ENCODE measurements around the gene MYO10.

Gene MYO10

GRCh38 chr5:16867577-16867953, 68.5 kb downstream of the MYO10 start:
- peak overlapping the region; percentile 98 for H3K27ac Mint-ChIP-seq
- H3K9me3 Mint-ChIP-seq: peaks cover 16% of the 10 kb centered on the region
- no peak for DNase-seq
- H3K36me3 Mint-ChIP-seq (ENCODE audit: low read depth): peaks cover 38% of the 10 kb centered on the region
- peaks cover 75% of the 10 kb centered on the region for H3K4me1 Mint-ChIP-seq
- peak overlapping the region; percentile 69 for H3K4me3 Mint-ChIP-seq
- no peaks in the 10 kb centered on the region for H3K27me3 Mint-ChIP-seq (ENCODE audit: low read depth, poor library complexity)
- TF ChIP-seq, protein P1, sequence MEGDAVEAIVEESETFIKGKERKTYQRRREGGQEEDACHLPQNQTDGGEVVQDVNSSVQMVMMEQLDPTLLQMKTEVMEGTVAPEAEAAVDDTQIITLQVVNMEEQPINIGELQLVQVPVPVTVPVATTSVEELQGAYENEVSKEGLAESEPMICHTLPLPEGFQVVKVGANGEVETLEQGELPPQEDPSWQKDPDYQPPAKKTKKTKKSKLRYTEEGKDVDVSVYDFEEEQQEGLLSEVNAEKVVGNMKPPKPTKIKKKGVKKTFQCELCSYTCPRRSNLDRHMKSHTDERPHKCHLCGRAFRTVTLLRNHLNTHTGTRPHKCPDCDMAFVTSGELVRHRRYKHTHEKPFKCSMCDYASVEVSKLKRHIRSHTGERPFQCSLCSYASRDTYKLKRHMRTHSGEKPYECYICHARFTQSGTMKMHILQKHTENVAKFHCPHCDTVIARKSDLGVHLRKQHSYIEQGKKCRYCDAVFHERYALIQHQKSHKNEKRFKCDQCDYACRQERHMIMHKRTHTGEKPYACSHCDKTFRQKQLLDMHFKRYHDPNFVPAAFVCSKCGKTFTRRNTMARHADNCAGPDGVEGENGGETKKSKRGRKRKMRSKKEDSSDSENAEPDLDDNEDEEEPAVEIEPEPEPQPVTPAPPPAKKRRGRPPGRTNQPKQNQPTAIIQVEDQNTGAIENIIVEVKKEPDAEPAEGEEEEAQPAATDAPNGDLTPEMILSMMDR (IDR thresholded peaks at IDR 0.05): no peak

DNA sequence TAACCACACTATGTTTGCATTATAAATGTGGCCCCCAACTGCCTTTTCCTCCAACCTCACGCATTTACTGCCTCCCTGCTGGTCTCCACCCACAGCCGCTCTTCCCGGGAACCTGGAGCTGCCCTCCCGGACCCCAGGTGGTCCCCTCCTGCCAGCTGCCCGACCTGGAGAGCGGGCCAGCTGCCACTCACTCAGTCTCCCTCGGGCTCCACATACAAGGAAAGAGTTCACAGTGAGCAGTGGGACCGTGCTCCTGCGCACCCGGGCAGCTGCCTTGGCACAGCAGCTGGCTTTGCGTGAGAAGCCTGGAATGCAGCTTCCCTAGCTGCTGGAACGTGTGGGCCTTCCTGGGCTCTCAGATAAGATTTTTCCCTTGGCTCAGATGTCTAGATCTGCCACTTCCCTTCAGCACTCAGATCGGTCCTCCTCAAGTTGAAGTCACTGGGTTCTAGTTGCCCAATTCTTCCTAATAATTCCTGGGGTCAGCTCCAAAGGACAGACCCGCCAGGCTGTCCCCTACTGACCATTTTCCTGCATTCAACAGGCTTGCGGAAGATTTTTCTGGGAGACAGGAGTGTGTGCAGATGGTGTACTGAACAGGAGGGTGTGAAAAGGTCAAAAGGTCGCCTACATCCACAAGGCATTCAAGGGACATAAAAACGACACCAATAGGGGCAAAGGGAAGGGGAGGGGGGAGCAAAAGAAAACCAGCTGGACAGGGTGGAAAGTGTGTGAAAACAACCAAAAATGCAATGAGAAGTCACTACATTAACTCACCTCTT, 69.1 kb downstream of the MYO10 start:
- peak; percentile 37 for DNase-seq
- peaks cover 10% of the 10 kb centered on the region for H3K9me3 Mint-ChIP-seq
- TF ChIP-seq, protein P1 (IDR thresholded peaks at IDR 0.05): no peak
- peaks cover 80% of the 10 kb centered on the region for H3K4me1 Mint-ChIP-seq
- H3K4me3 Mint-ChIP-seq: peak overlapping the region; percentile 69
- H3K27ac Mint-ChIP-seq: peak overlapping the region; percentile 98
- H3K27me3 Mint-ChIP-seq (ENCODE audit: low read depth, poor library complexity): no peaks in the 10 kb centered on the region
- H3K36me3 Mint-ChIP-seq (ENCODE audit: low read depth): peaks cover 33% of the 10 kb centered on the region

DNA sequence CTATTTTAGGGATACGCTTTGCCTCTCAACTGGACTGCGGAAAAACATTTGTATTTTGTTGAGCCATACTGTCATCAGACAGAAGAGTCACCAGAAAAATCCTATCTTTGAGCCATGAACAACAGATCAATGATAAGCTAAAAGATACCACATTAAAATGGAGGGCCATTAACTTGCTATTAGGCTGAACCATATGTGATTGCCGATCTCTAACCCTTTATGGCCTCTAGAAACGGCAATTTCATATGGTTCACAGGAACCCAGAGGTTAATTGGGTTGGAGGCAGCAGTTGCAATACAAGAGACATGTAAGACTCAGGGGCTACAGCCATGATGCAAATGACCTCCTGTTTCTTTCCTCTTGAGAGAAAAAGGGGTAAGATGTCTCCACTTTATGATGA, 69.8 kb downstream of the MYO10 start:
- peaks cover 25% of the 10 kb centered on the region for H3K36me3 Mint-ChIP-seq (ENCODE audit: low read depth)
- H3K4me3 Mint-ChIP-seq: peak overlapping the region; percentile 49

DNA sequence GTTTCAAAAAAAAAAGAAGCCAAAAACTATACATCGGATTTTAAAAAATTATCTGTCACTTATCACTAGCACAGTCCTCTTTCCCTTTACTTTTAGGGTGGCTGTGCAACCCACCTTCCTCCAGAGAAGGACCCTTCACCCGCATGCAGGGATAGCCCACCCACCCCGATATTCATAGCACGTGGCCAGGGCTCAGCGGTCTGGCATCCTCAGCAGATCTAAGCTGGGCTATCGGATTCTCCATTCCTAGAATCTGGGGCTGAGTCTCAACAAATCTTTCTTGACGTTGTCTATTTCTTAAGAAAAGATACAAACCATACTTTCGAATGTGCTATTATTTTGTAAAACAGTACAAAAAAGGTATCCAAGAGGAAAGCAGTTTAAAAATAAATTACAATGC, 70.9 kb downstream of the MYO10 start:
- H3K27me3 Mint-ChIP-seq (ENCODE audit: low read depth, poor library complexity): no peaks in the 10 kb centered on the region
- peak overlapping the region; percentile 45 for H3K4me3 Mint-ChIP-seq
- TF ChIP-seq, protein P1 (IDR thresholded peaks at IDR 0.05): no peak
- peak overlapping the region; percentile 95 for H3K27ac Mint-ChIP-seq
- no peaks in the 10 kb centered on the region for H3K9me3 Mint-ChIP-seq
- H3K4me1 Mint-ChIP-seq: peaks cover 90% of the 10 kb centered on the region
- H3K36me3 Mint-ChIP-seq (ENCODE audit: low read depth): peaks cover 15% of the 10 kb centered on the region
- DNase-seq: no peak

More for the DNA sequence above, 69.8 kb downstream of the MYO10 start:
- Mint-ChIP-seq H3K4me1 (peaks cover 87% of the 10 kb centered on the region), H3K9me3 (peaks cover 4% of the 10 kb centered on the region), H3K27me3 (ENCODE audit: low read depth, poor library complexity) (no peaks in the 10 kb centered on the region), H3K27ac (peak overlapping the region; percentile 98)
- TF ChIP-seq, protein P1 (IDR thresholded peaks at IDR 0.05): no peak
- no peak for DNase-seq

DNA sequence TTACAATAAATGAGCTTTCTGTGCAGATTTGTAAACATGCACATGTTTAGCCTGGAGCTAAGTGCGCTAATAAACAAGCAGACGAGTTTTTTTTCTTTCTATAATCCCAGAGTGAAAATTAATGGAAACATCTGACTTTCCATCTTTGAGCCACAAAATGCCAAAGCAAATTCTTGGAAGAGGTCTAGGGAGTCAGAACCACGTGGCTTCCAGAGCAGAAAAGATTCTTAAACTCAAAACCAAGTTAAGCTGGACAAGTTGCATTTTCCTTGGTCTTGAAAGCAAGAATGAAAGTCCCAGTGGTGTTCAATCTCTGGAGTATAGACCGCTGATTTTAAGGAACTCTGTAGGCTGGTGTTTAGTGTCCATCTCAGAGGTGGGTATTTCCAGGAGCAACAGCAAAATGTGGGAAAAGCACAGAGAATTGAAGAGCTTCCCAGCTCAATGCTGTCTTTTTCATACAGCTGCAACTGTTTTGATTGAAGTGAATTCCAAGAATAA, 71.4 kb downstream of the MYO10 start:
- no peak overlapping the region for H3K4me3 Mint-ChIP-seq

More for the DNA sequence above, 71.4 kb downstream of the MYO10 start:
- Mint-ChIP-seq H3K36me3 (ENCODE audit: low read depth) (peaks cover 12% of the 10 kb centered on the region), H3K9me3 (no peaks in the 10 kb centered on the region), H3K27ac (no peak overlapping the region), H3K4me1 (peaks cover 92% of the 10 kb centered on the region), H3K27me3 (ENCODE audit: low read depth, poor library complexity) (no peaks in the 10 kb centered on the region)
- no peak for DNase-seq
- TF ChIP-seq, protein P1 (IDR thresholded peaks at IDR 0.05): no peak
